GM10266 (cell line): ENCODE data around the gene TSHZ1.

Source experiments
- DNase-seq: peaks from one replicate; pipeline ENCODE4 v3.0.0; 2012; ENCODE audit errors: extremely low spot score
- CTCF ChIP-seq: IDR thresholded peaks from 2 replicates; pipeline ENCODE4 v1.5.1; 2012; ENCODE audit warnings: mild to moderate bottlenecking, low read depth; ENCODE audit not compliant: control insufficient read depth, insufficient read depth; ENCODE audit errors: missing control alignments

The TSHZ1 gene

GRCh38 chr18:75214766-75215510 is 4.3 kb downstream of the TSHZ1 start:
- no peak for TF ChIP-seq CTCF
- DNase-seq: no peak

DNA sequence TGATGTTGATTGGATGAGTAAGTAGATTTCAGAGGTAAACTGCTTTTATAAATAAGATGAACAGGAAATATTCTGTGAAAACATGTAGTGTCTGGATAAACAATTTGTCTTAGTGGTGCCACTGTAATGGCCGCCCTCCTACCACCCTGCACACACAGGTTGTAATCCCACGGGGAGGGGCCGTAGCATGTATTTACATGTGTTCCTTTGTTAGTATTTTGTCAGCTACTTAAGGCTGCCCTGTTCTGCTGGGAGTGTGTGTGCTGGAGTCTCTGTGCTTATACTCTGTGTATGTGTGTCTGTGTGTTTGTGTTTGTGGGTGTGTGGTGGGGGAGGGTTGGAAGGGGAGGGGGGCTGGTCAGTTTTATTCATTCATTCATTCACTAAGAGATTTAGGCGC is 5.1 kb downstream of the TSHZ1 start:
- no peak for DNase-seq
- no peak for TF ChIP-seq CTCF

- no peak for TF ChIP-seq CTCF
- no peak for DNase-seq
Observed at GRCh38 chr18:75216212-75216910, 5.8 kb downstream of the TSHZ1 start.

GRCh38 chr18:75216911-75217689 is 6.5 kb downstream of the TSHZ1 start:
- no peak for TF ChIP-seq CTCF
- DNase-seq: no peak

- no peak for TF ChIP-seq CTCF
- no peak for DNase-seq
Observed at GRCh38 chr18:75218065-75218923, 7.7 kb downstream of the TSHZ1 start.

- no peak for TF ChIP-seq CTCF
- no peak for DNase-seq
Observed at GRCh38 chr18:75219745-75220375, 9.3 kb downstream of the TSHZ1 start.
